DMS53 (cell line): ENCODE measurements around the gene ASTN2.

Experiments used
- DNase-seq: peaks from one replicate; lab custom pipeline; 2025; lab: John Stamatoyannopoulos, UW

ASTN2 gene

DNA sequence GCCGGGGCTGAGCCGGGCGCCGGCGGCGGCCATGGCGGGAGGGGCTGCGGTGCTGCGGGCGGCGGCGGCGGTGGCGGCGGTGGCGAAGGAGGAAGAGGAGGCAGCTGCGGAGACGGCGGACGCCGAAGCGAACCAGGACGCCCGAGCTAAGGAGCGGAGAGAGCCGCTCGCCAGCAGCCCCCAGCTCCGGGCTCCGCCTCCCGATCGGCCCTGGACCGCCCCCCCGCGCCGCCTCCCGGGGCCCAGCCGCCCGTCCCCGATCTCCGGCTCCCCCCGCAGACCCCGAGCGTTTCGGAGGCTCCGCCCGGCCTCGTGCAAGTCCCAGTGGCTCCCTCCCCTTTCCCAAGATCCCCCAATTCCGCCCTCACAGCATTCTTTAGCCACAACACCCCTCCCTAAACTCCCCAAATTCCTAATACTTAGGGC, at the start of gene ASTN2:
Gene ASTN2, minus strand, starts transcription at position 152 of the 426 bp plus-strand sequence. Its CDS starts 119 bp downstream, at position 33.
- peak; percentile 53 for DNase-seq

GRCh38 chr9:117462861-117463260, 48.0 kb upstream of the ASTN2 start:
- no peak for DNase-seq

- DNase-seq: no peak
Observed at GRCh38 chr9:117461386-117461785, 46.5 kb upstream of the ASTN2 start.

GRCh38 chr9:117460743-117461142, 45.9 kb upstream of the ASTN2 start:
- DNase-seq: no peak

DNA sequence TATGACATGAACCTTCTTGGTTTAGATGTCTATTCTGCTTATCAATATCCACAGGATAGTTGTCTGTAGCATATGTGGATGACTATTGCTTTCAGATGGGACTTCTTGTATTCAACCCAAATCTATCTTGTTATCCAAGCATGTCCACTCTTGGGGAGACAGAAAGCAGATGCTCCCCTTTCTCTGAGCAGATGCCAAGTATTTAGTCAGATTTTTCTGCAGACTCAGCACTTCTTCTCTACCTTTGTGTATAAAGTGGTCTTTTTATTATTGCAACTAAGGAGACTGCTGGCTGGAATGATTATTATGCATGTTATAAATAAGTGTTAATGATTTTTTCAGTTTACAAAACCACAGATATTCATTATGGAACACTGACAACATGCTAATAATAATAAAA, 45.1 kb upstream of the ASTN2 start:
- no peak for DNase-seq

GRCh38 chr9:117458066-117458465, 43.2 kb upstream of the ASTN2 start:
- no peak for DNase-seq

- no peak for DNase-seq
Observed at GRCh38 chr9:117454711-117455110, 39.9 kb upstream of the ASTN2 start.

GRCh38 chr9:117453737-117454136, 38.9 kb upstream of the ASTN2 start:
- no peak for DNase-seq

DNA sequence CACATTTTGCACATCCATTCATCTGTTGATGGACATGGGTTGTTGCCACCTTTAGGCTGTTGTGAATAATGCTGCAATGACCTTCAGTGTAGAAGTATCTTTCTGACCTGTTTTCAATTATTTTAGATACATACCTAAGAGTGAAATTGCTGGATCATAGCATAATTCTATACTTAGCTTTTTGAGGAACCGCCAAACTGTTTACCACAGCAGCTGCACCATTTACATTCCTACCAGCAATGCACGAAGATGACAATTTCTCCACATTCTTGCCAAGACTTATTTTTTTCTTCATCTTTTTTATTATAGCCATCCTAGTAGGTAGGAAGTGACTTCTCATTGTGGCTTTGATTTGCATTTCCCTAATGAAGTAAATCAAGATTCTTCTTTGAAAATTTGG, 36.5 kb upstream of the ASTN2 start:
- no peak for DNase-seq

GRCh38 chr9:117448066-117448465, 33.2 kb upstream of the ASTN2 start:
- DNase-seq: peak; percentile 37

DNA sequence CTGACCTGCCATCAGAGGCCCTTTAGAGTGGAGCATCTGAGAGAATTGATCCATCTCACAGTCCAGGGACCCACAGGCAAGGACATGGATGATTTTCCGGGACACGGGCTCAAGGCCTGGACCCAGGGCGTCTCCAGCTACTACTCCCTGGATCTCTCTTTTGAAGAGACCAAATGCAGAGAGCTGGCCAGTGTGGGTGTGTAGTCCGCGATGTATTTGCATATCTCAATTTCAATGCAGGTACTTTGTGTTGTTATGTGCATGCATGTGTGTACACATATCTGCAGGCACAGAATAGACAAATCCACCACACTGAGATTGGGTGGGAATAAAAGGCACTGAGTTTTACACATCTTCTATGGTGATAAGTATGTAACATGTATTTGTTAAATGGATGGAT, 30.8 kb upstream of the ASTN2 start:
- no peak for DNase-seq

DNA sequence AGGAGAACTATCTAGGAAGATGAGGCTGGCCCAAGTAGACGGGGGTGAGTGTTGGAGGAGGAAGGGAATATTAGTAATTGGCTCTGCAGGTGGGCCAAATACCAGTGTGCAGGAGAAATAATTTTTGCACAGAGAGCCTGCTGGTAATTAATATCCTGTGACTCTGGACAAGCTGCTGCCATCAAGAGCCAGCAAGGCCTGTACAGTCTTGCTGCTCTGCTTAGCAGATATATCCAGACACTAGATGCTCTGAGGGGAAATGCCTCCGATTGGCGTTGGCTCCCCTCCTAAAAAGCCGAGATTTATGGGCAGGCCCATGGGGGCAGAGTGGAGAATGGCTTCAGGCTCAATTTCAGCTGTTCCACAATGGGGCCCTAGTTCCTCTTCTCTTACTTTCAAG, 29.6 kb upstream of the ASTN2 start:
- no peak for DNase-seq

GRCh38 chr9:117437283-117437682, 22.4 kb upstream of the ASTN2 start:
- no peak for DNase-seq

DNA sequence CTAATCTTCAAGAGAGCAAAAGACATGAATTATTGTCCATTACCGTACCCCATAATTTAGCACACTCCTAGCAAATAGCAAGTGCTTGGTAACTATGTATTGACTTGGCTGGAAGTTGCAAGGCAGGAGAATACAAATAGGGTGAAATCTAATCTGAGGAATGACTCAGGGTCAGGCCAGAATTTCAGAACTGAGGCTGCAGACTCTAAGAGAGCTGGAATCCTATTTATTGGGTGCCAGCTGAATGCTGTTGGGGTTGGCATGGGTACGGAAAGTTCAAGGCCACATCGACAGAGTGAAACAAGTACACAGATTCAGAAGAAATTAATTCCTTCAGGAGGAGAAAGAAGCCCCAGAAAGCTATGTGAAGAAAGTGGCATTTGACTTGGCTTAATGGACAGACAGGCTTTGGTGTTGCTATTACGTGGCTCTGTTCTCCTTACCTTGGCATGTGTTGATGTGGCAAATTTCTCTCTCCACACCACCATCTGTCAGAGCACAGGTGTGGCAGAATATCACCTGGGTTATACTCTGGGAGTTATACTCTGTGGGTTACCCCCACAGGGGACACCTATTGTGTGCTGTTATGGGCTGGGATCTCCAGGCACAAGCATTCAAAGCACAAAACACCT, 20.9 kb upstream of the ASTN2 start:
- no peak for DNase-seq

- peak; percentile 4 for DNase-seq
Observed at GRCh38 chr9:117434566-117434965, 19.7 kb upstream of the ASTN2 start.

DNA sequence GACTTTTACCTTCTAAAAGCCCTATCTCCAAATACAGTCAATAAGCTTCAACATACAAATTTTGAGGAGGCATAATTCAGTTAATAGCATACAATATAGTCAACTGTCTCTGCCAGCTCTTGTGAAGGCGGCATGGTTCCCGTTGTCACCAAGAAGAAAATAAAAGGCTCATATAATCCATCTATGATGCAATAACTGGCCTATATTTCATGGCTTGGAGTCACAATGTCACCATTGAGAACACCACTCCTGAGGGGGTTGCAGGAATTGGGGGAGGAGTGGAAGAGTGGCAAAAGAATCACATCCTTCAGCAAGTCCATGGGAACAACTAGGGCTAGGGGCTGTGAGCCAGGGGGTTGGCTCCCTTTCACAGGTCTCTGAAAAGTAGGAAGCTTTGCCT, 16.0 kb upstream of the ASTN2 start:
- no peak for DNase-seq

DNA sequence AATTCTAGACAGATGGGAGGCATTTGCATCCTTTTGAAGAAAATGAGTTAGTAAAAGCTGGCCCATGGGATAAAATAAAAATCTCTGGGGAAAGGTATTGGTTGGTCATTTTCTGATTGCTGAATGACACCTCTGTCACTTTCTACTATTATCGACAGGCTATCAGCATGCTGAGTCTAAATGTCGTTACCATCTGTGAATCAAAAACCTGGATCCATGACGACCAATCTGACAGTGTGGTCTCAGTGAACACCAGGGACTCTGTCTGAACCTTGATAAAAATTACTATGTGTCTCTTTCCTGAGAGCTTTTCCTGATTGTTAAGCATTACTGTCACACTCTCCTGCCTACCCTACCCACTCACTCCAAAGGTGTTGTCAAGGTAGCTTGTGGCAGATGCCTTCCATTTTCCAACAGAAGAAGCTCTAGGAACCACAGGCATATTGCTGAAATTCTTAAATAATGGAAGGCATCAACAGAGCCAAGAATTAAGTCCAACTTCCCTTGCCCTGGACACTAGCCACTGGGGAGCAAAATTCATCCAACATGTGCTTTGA, 12.6 kb upstream of the ASTN2 start:
- DNase-seq: no peak

DNA sequence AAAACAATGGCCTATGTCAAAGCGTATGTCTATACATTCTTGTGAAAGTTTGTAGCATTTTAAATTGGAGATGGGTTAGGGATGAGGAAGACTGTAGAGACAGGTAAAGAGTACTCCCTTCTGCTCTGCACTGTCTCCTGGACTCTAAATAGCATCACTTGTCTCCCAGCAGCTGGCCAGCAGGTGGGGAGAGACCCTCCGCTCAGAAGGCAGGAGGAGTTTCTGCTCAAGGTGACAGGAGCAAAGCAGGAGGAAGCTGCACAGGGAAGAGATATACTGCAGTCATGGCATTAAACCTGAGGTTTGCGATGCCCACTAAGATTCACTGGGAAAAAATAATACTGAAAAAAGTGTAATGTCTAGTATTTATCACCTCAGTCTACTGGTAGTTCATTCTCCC, 10.7 kb upstream of the ASTN2 start:
- no peak for DNase-seq

DNA sequence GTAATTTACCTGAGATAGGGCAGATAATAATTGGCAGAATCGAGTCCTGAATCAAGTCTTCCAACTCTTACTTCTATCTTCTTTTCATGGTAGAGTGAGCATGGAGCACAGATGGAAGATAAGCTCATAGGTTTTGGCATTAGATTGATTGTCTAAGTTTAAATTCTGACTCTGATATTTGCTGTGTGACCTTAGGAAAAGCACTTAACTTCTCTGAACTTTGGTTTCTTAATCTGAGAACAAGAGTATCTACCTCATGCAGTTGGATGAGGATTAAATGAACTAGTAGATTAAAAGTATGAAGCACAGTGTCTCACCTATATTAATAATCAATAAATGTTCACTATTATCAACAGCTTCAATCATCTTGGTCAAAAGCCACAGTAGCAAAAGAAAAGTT, 9.4 kb upstream of the ASTN2 start:
- no peak for DNase-seq

DNA sequence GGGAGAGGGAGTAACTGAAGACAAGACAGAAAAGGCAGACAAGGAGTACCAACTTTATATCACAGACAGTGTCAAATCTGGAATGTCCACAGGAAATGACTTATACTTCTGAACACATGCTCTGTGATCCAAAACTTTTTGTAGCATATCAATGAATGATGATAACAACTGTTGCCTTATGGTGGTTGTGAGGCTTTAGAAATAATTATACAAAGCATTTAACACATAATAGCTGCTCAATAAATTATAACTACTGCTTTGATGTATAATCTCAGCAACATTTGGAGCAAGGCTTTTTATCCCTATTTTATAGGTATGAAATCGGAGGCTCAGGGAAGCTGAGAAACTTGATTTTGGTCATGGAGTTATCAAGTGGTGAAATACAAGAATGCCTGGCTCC, 3.3 kb upstream of the ASTN2 start:
- DNase-seq: no peak

DNA sequence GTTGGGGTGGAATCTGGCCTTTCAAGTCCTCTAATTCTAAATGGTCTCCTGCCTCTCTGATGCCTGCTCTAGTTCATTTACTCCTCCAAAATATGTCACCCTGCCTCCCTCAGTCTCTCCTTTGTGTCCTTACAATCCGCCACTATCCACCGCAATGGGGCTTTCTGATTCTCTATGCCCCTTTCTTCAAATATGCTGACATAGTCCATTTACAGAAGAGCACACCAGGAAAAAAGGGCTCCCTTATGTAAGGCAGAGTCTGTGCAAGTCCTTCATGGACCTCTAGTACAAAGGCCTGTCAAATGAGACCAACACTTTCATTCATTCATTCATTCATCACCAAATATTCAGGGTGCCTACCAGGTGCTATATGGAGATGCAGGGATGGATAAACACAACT, 2.0 kb upstream of the ASTN2 start:
- DNase-seq: peak; percentile 29

GRCh38 chr9:117415358-117415914, 579 bp upstream of the ASTN2 start:
- DNase-seq: peak; percentile 12

DNA sequence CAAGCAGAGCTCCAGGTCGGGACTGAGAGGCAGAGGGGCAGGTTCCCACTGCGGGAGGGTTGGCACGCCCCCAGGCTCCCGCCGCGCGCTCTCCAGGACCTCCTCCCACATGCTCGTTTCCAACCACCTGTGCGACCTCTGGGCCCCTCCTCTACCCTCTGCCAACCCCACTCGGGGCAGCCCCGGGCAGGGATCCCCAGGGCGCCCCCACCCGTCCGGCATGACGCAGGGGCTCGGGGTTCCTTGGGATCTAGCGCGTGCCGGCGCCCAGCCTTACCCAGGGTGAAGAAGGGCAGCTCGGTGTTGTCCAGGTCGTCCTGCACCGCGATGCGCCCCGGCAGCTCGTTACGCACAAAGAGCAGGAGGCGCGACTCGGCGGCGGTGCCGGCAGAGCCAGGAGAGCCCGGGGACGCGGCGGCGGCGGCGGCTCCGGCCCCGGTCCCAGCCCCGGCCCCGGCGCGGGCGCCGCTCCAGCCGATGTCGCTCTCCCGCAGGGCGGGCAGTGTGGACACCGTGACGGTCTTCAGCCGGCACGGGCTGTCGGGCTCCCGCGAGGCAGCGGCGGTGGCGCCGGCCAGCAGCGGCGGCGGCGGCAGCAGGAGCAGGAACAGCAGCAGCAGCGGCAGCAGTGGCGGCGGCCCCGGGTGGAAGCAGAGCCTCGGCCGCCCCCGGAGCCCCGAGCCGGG, 494 bp downstream of the ASTN2 start:
- peak; percentile 75 for DNase-seq
